ENCODE results near the gene NOSIP.

DNA sequence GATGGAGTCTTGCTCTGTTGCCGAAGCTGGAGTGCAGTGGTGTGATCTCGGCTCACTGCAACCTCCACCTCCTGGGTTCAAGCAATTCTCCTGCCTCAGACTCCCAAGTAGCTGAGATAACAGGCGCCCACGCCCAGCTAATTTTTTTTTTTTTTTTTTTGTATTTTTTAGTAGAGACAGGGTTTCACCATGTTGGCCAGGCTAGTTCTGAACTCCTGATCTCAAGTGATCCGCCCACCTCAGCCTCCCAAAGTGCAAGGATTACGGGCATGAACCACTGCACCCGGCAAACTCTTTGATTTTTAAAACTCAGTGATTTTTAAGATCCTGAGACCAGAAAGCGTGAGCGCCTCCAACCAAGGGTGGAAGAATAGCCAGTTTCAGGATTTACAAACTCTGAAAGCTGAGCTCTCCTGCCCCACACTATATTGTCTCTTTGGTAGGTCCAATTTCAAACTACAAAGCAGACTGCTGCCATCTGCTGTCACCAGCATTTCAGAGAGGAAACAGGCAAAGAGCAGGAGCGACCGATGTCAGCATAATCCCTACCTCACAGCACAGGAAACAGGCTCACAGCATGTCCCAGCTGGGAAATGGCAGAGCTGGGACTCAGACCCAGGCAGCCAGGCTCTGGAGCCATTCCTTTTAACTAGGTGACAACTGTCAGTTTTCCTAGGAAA is 9.2 kb downstream of the NOSIP start:
- TF ChIP-seq, protein P1, sequence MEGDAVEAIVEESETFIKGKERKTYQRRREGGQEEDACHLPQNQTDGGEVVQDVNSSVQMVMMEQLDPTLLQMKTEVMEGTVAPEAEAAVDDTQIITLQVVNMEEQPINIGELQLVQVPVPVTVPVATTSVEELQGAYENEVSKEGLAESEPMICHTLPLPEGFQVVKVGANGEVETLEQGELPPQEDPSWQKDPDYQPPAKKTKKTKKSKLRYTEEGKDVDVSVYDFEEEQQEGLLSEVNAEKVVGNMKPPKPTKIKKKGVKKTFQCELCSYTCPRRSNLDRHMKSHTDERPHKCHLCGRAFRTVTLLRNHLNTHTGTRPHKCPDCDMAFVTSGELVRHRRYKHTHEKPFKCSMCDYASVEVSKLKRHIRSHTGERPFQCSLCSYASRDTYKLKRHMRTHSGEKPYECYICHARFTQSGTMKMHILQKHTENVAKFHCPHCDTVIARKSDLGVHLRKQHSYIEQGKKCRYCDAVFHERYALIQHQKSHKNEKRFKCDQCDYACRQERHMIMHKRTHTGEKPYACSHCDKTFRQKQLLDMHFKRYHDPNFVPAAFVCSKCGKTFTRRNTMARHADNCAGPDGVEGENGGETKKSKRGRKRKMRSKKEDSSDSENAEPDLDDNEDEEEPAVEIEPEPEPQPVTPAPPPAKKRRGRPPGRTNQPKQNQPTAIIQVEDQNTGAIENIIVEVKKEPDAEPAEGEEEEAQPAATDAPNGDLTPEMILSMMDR (IDR thresholded peaks at IDR 0.05), result peak; percentile 7 to 46 (median 40)
- no peak for TF ChIP-seq POLR2A (IDR thresholded peaks at IDR 0.05)

Data from right lobe of liver (tissue), 4 donors.